Measurements from ENCODE around the gene LPP. TPM values are rescaled to one million over a fixed set of nuclear protein-coding genes. Genes with fewer than 3 reads are reported as not detected.

LPP gene
- polyA plus RNA-seq, 1 donor (not counting 4 experiments of a cell fraction or from before 2014, with no cell fraction given) = 16.0 TPM

DNA sequence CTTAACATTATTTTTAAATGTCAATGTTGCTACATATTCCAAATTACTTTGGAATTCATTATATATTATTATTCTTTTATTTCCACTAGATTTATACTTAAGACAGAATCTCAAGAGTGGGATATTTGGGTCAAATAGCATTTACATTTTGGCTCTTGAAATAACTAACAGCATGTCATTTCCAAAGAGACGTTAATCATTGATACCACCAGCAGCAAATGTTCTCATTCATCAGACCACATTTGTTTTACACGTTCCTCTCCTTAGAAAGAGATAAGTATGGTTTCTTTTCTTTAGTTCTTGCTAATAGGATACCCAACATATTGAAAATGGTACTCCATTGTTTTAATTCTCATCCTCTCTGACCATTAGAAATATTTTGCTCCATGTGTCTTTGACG lies 229.8 kb downstream of the LPP start:
- H3K4me2 ChIP-seq (ENCODE audit: control insufficient read depth, extremely low read depth, insufficient read depth, low read depth, low read length) = no peak overlapping the region
- TF ChIP-seq, protein P1, sequence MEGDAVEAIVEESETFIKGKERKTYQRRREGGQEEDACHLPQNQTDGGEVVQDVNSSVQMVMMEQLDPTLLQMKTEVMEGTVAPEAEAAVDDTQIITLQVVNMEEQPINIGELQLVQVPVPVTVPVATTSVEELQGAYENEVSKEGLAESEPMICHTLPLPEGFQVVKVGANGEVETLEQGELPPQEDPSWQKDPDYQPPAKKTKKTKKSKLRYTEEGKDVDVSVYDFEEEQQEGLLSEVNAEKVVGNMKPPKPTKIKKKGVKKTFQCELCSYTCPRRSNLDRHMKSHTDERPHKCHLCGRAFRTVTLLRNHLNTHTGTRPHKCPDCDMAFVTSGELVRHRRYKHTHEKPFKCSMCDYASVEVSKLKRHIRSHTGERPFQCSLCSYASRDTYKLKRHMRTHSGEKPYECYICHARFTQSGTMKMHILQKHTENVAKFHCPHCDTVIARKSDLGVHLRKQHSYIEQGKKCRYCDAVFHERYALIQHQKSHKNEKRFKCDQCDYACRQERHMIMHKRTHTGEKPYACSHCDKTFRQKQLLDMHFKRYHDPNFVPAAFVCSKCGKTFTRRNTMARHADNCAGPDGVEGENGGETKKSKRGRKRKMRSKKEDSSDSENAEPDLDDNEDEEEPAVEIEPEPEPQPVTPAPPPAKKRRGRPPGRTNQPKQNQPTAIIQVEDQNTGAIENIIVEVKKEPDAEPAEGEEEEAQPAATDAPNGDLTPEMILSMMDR (optimal IDR thresholded peaks at IDR 0.05 in 1 of 3, IDR thresholded peaks at IDR 0.05 in 1 of 3, conservative IDR thresholded peaks at IDR 0.05 in 1 of 3; ENCODE audit: extremely low read depth in 1 of 3, insufficient read depth in 2 of 3, low read length in 3 of 3) = no peak
- TF ChIP-seq EZH2 (IDR thresholded peaks at IDR 0.05; ENCODE audit: low read length) = no peak
- no peaks in the 10 kb centered on the region for H3K79me2 ChIP-seq (ENCODE audit: control insufficient read depth, insufficient read depth, low read length)
- no peaks in the 10 kb centered on the region for H3K9me3 ChIP-seq (ENCODE audit: control insufficient read depth, low read depth, low read length)
- no peak overlapping the region for H3K4me3 ChIP-seq (ENCODE audit: control insufficient read depth in 2 of 3, extremely low read depth in 1 of 3, insufficient read depth in 2 of 3, low read depth in 1 of 3, low read length in 3 of 3)
- H3K36me3 ChIP-seq (ENCODE audit: control insufficient read depth in 2 of 2, extremely low read depth in 1 of 2, insufficient read depth in 2 of 2, low read length in 2 of 2) = no peaks in the 10 kb centered on the region
- peaks cover 10% of the 10 kb centered on the region for H3K4me1 ChIP-seq (ENCODE audit: control insufficient read depth, extremely low read depth, insufficient read depth, low read length)
- no peak overlapping the region for H3K27ac ChIP-seq (ENCODE audit: control insufficient read depth, insufficient read depth, low read length)
- dilution Hi-C loops (cut with MboI; ENCODE audit: extremely low pct_ligation_motif_present, low sequenced_read_pairs) = no loop called here
- DNase-seq (ENCODE audit: low read depth, low spot score) (no peak), FAIRE-seq (no peak)
- H3K27me3 ChIP-seq (ENCODE audit: control insufficient read depth, extremely low read depth, insufficient read depth, low read length) = no peaks in the 10 kb centered on the region
- no peak overlapping the region for H2AFZ ChIP-seq (ENCODE audit: control insufficient read depth, low read length)
- no peaks in the 10 kb centered on the region for H4K20me1 ChIP-seq (ENCODE audit: control insufficient read depth, extremely low read depth, insufficient read depth, low read length)
- H3K9ac ChIP-seq (ENCODE audit: control insufficient read depth, extremely low read depth, insufficient read depth, low read length) = no peak overlapping the region
- no peaks in the 10 kb centered on the region for H3K9me1 ChIP-seq (ENCODE audit: control insufficient read depth, extremely low read depth, insufficient read depth, low read length)

DNA sequence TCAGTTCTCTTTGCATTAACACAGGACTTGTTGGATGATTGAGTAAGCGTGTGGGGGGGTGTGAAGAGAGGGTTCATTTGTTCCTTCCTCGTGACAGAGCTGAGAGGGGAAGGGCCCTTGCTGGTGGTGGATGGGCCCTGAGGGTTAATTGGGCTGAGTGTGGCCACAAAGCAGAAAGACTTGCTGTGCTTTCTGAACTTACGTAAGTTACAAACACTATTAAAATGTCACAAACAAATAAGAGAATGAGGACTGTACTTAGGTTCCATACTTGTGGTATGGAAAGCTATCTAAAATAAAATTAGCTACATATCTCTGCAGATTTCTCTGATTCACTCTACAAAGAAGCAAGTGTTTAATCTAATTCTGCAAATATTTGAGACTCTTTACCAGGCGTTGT lies 231.3 kb downstream of the LPP start:
- no peak for FAIRE-seq
- no peak overlapping the region for H3K27ac ChIP-seq (ENCODE audit: control insufficient read depth, insufficient read depth, low read length)

More for the DNA sequence above, 231.3 kb downstream of the LPP start:
- no peaks in the 10 kb centered on the region for H3K79me2 ChIP-seq (ENCODE audit: control insufficient read depth, insufficient read depth, low read length)
- no peak overlapping the region for H3K4me2 ChIP-seq (ENCODE audit: control insufficient read depth, extremely low read depth, insufficient read depth, low read depth, low read length)
- no peaks in the 10 kb centered on the region for H3K27me3 ChIP-seq (ENCODE audit: control insufficient read depth, extremely low read depth, insufficient read depth, low read length)
- no peak overlapping the region for H2AFZ ChIP-seq (ENCODE audit: control insufficient read depth, low read length)
- H3K36me3 ChIP-seq (ENCODE audit: control insufficient read depth in 2 of 2, extremely low read depth in 1 of 2, insufficient read depth in 2 of 2, low read length in 2 of 2) = no peaks in the 10 kb centered on the region
- TF ChIP-seq, protein P1 (optimal IDR thresholded peaks at IDR 0.05 in 1 of 3, IDR thresholded peaks at IDR 0.05 in 1 of 3, conservative IDR thresholded peaks at IDR 0.05 in 1 of 3; ENCODE audit: extremely low read depth in 1 of 3, insufficient read depth in 2 of 3, low read length in 3 of 3) = no peak
- TF ChIP-seq EZH2 (IDR thresholded peaks at IDR 0.05; ENCODE audit: low read length) = no peak
- H3K9me1 ChIP-seq (ENCODE audit: control insufficient read depth, extremely low read depth, insufficient read depth, low read length) = no peaks in the 10 kb centered on the region
- no peaks in the 10 kb centered on the region for H4K20me1 ChIP-seq (ENCODE audit: control insufficient read depth, extremely low read depth, insufficient read depth, low read length)
- no peaks in the 10 kb centered on the region for H3K9me3 ChIP-seq (ENCODE audit: control insufficient read depth, low read depth, low read length)
- dilution Hi-C loops (cut with MboI; ENCODE audit: extremely low pct_ligation_motif_present, low sequenced_read_pairs) = no loop called here
- no peak overlapping the region for H3K9ac ChIP-seq (ENCODE audit: control insufficient read depth, extremely low read depth, insufficient read depth, low read length)
- DNase-seq (ENCODE audit: low read depth, low spot score) = no peak
- H3K4me3 ChIP-seq (ENCODE audit: control insufficient read depth in 2 of 3, extremely low read depth in 1 of 3, insufficient read depth in 2 of 3, low read depth in 1 of 3, low read length in 3 of 3) = no peak overlapping the region
- H3K4me1 ChIP-seq (ENCODE audit: control insufficient read depth, extremely low read depth, insufficient read depth, low read length) = peaks cover 24% of the 10 kb centered on the region

Data from keratinocyte (primary cell).